ENCODE results near the gene JAK1.

JAK1 gene

DNA sequence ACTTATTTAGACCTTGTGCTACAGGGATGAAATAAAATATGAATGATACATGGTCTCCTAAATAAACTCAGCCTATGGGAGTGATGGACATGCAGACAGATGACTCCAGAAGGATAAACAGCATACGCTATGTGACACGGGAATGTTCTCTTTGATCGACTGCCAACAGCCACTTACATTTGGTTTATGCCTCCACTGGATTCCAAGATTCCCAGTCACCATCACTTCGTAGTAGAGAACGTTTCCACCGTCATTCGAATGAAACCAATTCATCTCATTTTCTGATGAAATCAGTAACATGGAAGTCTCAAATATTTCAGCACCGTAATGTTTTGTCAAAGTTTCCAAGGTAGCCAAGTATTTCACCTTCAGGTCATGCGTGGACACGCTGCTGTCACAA, 99.7 kb downstream of the JAK1 start:
- DNase-seq (ENCODE audit: low read depth), result no peak

DNA sequence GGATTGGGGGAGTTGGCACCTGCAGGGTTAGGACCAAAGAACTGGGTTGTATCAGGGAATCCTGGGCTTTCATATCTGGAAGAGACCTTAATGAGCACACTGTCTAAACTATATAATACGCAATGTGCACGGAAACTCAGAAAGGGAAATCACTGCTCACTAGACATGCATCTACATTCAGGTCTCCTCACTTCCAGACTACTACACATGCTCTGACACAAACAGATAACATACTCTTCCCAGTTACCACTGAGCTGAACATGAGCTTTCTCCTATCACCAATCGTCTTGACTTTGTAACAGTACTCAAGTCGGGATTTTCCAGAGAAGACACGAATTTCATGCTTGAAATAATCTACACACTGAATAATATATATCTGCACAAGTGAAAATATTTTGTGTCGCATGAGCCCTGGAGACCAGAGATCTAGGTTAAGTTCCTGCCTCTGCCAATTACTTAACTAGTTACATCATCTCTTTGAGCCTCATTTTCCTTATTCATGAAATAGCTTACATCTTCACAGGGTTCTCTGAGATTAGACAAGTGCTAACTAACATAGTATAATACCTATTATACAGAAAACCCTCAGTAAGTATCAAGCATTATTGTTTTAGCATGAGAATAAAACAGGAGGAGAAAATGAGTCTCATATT, 101.1 kb downstream of the JAK1 start:
- DNase-seq (ENCODE audit: low read depth), result no peak

GRCh38 chr1:64864018-64864940, 102.1 kb downstream of the JAK1 start:
- DNase-seq (ENCODE audit: low read depth), result no peak

- DNase-seq (ENCODE audit: low read depth), result no peak
Measured at GRCh38 chr1:64861611-64862010, 104.7 kb downstream of the JAK1 start.

DNA sequence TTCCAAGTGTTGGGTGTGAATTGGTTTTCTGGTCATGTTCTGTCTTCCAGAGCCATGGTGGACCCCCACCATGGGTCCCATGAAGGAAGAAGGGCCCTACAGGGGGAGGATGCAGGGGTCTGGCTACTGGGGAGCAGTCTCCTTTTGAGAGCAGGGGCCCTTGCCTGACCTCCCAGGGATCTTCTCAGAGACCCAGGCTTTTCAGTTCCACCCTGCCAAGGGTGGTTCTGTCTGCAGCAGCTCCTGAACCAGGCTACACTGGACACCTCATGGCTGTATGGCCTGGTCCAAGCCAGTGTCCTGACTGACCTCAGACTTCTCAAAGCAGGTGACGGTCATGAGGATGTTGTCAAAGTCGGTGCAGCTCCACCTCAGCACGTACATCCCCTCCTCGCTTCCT, 109.0 kb downstream of the JAK1 start:
- no peak for DNase-seq (ENCODE audit: low read depth)

- no peak for DNase-seq (ENCODE audit: low read depth)
Measured at GRCh38 chr1:64856553-64856952, 109.8 kb downstream of the JAK1 start.

DNA sequence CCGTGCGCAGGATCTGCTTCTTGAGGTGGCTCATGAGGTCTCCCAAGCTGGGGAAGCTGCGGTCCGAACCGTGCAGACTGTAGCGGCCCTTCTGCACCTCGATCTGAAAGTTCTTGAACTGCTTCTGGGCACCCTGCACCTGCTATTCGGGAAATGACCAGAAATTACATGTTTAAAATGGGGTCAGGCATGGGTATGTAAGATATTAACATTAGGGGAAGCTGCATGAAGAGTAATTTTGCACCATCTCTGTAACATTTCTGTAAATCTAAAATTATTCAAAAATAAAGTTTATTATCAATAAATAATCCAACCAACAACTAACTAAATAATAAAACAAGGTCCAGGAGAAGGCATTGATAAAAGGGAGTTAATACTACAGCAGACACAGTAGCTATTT, 110.8 kb downstream of the JAK1 start:
- DNase-seq (ENCODE audit: low read depth), result no peak

GRCh38 chr1:64854674-64855073, 111.7 kb downstream of the JAK1 start:
- no peak for DNase-seq (ENCODE audit: low read depth)

DNA sequence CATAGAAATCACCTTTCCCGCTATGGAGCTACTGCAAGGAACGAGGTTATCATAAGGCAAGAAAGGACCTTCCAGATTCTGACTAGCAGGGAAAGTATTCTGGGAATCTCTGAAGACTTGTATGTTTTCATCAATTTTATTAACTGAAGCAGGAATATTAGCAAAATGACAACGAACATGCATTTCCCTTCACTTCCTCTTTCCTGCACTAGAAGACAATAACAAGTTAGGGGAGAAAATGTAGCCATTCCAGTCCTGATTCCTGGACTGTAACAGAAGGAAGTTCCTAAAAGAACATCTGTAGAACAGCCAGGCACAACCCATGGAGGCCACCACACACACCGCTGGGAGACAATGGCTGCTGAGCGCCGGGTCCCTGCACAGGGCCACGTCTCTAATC, 114.7 kb downstream of the JAK1 start:
- DNase-seq (ENCODE audit: low read depth), result no peak

GRCh38 chr1:64850846-64851245, 115.5 kb downstream of the JAK1 start:
- DNase-seq (ENCODE audit: low read depth), result no peak

DNA sequence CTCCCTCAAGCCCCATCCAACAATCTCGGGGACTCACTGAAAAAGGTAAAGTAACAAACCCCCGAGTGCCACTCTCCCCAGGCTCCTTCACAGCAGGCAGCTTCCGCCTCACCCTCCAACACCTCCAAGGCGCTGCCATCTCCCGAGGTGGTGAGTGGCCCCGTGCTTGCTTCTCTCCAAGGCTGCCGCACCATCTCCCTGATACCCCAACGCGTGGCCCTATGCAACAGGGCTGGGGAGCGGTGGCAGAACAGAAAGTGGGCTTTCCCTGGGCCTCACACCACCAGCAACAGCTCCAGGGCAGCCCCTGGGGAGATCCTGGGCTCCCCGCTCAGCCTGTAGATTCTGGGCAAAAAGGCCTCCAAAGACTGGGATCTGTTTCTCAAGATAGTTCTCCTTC, 116.4 kb downstream of the JAK1 start:
- no peak for DNase-seq (ENCODE audit: low read depth)

- no peak for DNase-seq (ENCODE audit: low read depth)
Measured at GRCh38 chr1:64848803-64849202, 117.5 kb downstream of the JAK1 start.

- DNase-seq (ENCODE audit: low read depth), result no peak
Measured at GRCh38 chr1:64848136-64848535, 118.2 kb downstream of the JAK1 start.

DNA sequence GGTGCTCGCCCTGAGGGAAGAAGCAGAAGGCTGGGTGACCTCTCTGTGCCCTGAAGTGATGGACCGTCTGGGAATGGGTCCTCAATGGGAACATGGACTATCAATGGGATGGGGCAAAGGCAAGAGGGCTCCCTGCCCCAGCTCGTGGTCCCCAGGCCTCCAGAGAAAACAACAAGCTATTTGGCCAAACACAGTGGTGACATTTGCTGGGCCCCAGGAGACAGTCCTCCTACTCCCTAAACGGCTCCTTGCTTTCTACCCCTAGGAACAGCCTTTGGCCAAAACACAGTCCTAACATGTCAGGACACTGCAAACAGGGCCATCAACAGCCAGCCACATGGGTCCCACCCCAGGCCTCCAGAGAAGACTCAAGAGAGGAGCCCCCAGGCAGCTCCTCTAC, 118.7 kb downstream of the JAK1 start:
- DNase-seq (ENCODE audit: low read depth), result no peak

DNA sequence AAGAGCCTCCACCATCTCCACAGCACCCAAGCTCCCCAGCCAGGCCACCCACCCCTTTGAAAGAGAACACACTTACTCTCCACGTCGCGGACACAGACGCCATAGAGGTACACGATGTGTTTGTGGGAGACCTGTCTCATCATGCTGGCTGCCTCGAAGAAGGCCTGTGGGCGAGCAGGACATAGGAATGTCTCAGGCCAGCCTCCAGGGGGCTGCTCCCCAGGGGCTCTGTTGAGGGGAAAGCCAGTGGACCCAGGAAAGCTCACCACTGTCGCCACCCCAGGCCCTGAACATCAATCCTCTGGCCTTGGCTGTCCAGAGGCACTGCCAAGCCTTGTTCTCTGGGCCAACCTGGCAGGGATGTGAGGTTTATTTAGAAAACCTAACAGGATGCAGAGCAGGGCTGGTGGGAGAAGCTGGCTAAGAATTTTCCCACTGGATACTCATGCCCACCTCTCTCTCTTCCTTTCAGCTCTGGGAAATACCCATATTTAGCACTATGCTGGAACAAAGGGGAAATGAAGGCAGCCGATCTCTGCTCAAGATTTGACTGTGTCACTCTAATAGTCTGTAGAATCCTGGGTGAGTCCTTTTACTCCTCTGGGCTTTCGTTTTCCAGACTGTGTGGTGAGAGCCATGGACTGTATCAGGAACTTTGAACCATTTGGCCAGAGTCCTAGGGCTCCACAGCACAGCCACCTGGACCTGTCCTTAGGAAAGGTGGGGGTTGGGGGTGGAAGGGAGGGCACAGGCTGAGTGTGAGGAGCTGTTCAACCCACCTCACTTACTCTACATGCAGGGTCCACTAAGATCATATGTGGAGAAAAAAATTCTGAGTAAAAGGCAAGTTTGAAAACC, 119.5 kb downstream of the JAK1 start:
- no peak for DNase-seq (ENCODE audit: low read depth)

DNA sequence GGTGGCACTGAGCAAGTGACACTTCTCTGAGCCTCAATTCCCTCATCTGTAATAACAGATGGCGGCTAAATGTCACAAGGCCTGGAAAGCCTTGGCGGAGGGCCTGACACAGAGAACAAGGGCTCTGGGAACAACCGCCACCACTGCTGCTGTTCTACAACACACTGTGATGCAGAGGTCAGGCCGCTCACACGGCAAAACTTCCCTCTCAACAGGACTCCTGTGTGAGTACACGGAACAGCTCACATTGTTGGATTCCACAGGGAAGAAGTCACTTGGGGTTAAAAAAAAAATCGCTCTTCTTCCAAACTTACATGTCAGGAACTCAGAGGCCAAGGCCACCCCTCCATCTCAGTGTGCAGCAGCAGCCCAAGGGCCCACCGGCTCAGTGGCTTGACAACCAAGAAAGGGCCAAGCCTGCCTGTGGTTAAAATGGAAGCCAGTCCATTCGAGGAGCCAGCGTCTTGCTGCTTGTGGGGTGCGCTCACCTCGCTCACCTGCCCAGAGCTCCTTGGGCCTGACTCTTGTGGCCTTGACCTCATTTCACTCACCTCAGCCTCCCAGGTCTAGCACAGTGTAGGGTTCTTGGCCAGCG, 120.4 kb downstream of the JAK1 start:
- no peak for DNase-seq (ENCODE audit: low read depth)

- no peak for DNase-seq (ENCODE audit: low read depth)
Measured at GRCh38 chr1:64844609-64845008, 121.7 kb downstream of the JAK1 start.

- no peak for DNase-seq (ENCODE audit: low read depth)
Measured at GRCh38 chr1:64844175-64844574, 122.2 kb downstream of the JAK1 start.

DNA sequence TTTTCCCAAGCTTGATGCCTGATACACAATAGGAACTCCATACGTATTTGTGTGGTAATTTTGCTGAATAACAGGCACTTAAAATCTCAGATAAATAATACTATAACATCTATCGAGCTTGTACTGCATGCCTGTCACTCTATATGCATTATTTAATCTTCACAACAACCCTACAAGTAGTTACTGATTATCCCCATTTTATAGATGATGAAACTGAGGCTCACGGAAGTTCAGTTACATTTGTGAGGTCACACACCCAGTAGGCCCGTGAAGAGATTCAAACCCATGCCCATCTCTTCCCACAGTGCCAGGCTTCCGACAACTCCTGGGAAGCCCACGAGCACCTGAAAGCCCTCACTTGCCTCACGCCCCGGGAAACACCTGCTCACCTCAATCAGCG, 122.7 kb downstream of the JAK1 start:
- no peak for DNase-seq (ENCODE audit: low read depth)

DNA sequence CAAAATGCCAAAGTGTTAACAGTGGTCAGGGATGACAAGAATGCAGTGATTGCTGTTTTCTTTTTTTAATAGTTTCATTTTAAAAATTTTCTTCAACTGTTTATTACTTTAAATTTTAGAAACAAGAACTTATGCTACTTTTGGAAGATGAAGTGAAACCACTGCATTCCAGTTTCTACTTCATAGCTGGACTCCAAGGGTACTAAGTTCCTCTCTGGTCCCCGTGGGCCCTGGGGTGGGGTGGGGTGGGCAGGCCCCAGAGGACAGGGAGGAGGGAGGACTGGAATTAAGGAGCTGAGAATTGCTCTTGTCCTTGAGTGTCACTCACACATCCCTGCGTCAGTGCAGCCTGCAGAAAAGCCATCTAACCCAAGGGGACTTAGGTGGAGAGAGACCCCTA, 124.1 kb downstream of the JAK1 start:
- no peak for DNase-seq (ENCODE audit: low read depth)

DNA sequence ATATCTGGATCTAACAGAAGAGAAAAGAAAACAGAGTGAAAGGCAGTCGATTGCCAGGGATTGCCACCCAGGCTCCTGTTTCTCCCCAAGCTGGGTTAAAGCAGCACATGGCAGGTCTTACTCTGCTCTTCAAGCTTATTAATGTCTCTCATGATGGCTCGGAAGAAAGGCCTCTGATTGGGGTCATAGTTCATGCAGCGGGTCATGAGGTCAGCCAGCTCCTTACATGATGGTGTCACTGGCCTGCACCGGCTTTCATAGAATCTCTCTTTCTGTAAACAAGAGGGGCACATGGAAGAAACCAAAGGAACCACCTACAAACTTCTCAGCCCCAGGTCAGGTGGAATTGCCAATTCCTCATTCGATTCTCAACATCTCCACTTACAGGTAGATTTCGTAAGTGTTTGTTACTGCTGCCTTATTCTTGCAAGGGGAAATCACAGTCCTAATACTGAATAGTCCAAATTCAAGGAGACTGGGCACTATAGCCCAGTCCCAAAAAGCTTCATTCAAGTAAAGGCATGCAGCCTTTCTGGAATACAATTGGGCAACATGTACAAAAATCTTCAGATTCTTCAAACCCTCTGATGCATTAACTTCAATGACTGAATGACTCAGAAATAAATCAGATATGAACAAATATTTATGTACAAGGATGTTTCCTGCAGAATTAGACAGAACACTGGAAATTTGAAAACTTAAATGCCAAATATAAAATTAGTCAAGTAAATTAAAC, 124.9 kb downstream of the JAK1 start:
- no peak for DNase-seq (ENCODE audit: low read depth)

All from HS-27A (cell line).